Natural killer cell (primary cell): ENCODE results near the gene C14orf132. TPM values are rescaled to one million over a fixed set of nuclear protein-coding genes. Genes with fewer than 3 reads are reported as not detected.

Source experiments
- ATAC-seq, 3 donors: fragments of 150-1000 bp in 2 of 3; fragments of 200-7000 bp in 1 of 3; cut with Tn5 transposase; 1 replicate in 1 of 3; 2 replicates in 2 of 3; pipeline ENCODE4 v1.10.0; 2021; ENCODE audit warnings: mild to moderate bottlenecking in 2 of 3, moderate library complexity in 2 of 3
- DNase-seq, 2 donors: peaks; one replicate each; pipeline versions ENCODE4 v3.0.0 to v3.0.0-alpha.2; 2013 to 2021; ENCODE audit warnings: mixed read lengths in 1 of 2
- H3K27ac ChIP-seq: one replicate; pipeline ENCODE4 v1.5.1; 2013; ENCODE audit warnings: mild to moderate bottlenecking, low read length
- H3K27me3 ChIP-seq: one replicate; pipeline ENCODE4 v1.6.1; 2013; ENCODE audit warnings: low read length; ENCODE audit not compliant: control insufficient read depth, insufficient read depth
- H3K36me3 ChIP-seq: one replicate; pipeline ENCODE4 v1.6.1; 2013; ENCODE audit warnings: low read length; ENCODE audit not compliant: control insufficient read depth, insufficient read depth
- H3K4me1 ChIP-seq: one replicate; pipeline ENCODE4 v1.6.1; 2013; ENCODE audit warnings: low read length; ENCODE audit not compliant: control insufficient read depth, insufficient read depth
- H3K4me3 ChIP-seq: one replicate; pipeline ENCODE4 v1.5.1; 2013; ENCODE audit warnings: low read length
- H3K9me3 ChIP-seq: one replicate; pipeline ENCODE4 v1.6.1; 2013; ENCODE audit warnings: low read length; ENCODE audit not compliant: control insufficient read depth, insufficient read depth
- H3K27ac Mint-ChIP-seq, 2 donors: one replicate each; pipeline ENCODE4 v1.8.0; 2022; ENCODE audit warnings: mild to moderate bottlenecking in 2 of 2, mixed read lengths in 2 of 2, moderate library complexity in 1 of 2
- H3K27me3 Mint-ChIP-seq, 2 donors: one replicate each; pipeline ENCODE4 v1.8.0; 2022; ENCODE audit warnings: low read depth in 2 of 2, mixed read lengths in 2 of 2
- H3K36me3 Mint-ChIP-seq: one replicate; pipeline ENCODE4 v1.8.0; 2022; ENCODE audit warnings: mixed read lengths
- H3K4me1 Mint-ChIP-seq, 2 donors: one replicate each; pipeline ENCODE4 v1.8.0; 2022; ENCODE audit warnings: mixed read lengths in 2 of 2
- H3K4me3 Mint-ChIP-seq: one replicate; pipeline ENCODE4 v1.8.0; 2022; ENCODE audit warnings: mild to moderate bottlenecking, moderate library complexity, mixed read lengths
- H3K9me3 Mint-ChIP-seq, 2 donors: one replicate each; pipeline ENCODE4 v1.8.0; 2022; ENCODE audit warnings: mixed read lengths in 2 of 2
- WGBS: methylation state at CpG from one replicate; pipeline ENCODE4 v1.1.7; 2013; ENCODE audit warnings: missing lambda C conversion rate; ENCODE audit not compliant: insufficient coverage; 5-methylcytosine and 5-hydroxymethylcytosine counted together
- intact Hi-C: fragments of 100-400 bp; cut with micrococcal nuclease; formaldehyde crosslinking; loops from one replicate; pipeline ENCODE4 v1.14.2; 2022
- total RNA-seq, 4 donors: library from RNA; stranded (reverse); fragments of 120-200 nt in 1 of 4; gene quantifications; one replicate each; pipeline versions ENCODE4 v1.2.3 to v1.2.4, GENCODE V29; 2013 to 2022
- TF ChIP-seq, protein P1 (sequence below): fragments of 200-600 bp; IDR thresholded peaks from one replicate; pipeline ENCODE4 v1.8.0; 2022; ENCODE audit warnings: antibody characterized with exemption

The C14orf132 gene
- total RNA-seq, 3 donors from 2014 or later (not counting 1 experiment from before 2014, with no cell fraction given) = 0.07 to 0.23 TPM; not detected in 1

DNA sequence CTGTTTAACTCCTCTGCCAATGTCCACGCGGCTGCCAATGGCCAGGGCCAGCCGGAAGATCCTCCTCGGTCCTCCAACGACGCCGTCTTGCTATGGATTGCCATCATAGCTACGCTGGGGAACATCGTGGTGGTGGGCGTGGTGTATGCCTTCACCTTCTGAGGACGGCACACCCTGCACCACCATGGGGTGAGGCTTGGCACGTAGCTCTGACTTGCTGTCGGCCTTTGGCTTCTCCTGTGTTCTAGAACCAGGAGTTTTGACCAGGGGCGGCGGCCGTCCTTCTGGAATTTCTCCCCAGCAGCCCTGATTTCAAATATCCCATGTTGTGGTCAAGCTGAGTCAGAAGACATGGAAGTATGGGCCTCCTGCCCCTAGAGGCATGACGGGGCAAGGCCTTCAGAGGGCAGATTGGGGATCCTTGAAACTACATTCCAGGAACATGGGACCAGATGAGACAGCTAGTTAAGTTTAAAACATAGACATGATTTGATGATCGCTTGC lies 47.5 kb downstream of the C14orf132 start:
- intact Hi-C loops = no loop called here
- no peak overlapping the region for H3K27ac Mint-ChIP-seq
- H3K9me3 Mint-ChIP-seq = no peaks in the 10 kb centered on the region
- Histone ChIP-seq H3K4me1 (no peaks in the 10 kb centered on the region), H3K9me3 (no peaks in the 10 kb centered on the region), H3K4me3 (no peak overlapping the region), H3K27ac (no peak overlapping the region), H3K36me3 (no peaks in the 10 kb centered on the region), H3K27me3 (no peaks in the 10 kb centered on the region)
- no peaks in the 10 kb centered on the region for H3K36me3 Mint-ChIP-seq
- WGBS = 93% methylated on average over 18 of the region's 18 CpGs
- TF ChIP-seq, protein P1, sequence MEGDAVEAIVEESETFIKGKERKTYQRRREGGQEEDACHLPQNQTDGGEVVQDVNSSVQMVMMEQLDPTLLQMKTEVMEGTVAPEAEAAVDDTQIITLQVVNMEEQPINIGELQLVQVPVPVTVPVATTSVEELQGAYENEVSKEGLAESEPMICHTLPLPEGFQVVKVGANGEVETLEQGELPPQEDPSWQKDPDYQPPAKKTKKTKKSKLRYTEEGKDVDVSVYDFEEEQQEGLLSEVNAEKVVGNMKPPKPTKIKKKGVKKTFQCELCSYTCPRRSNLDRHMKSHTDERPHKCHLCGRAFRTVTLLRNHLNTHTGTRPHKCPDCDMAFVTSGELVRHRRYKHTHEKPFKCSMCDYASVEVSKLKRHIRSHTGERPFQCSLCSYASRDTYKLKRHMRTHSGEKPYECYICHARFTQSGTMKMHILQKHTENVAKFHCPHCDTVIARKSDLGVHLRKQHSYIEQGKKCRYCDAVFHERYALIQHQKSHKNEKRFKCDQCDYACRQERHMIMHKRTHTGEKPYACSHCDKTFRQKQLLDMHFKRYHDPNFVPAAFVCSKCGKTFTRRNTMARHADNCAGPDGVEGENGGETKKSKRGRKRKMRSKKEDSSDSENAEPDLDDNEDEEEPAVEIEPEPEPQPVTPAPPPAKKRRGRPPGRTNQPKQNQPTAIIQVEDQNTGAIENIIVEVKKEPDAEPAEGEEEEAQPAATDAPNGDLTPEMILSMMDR = no peak
- DNase-seq = no peak
- H3K4me1 Mint-ChIP-seq = no peaks in the 10 kb centered on the region
- ATAC-seq = no peak
- no peak overlapping the region for H3K4me3 Mint-ChIP-seq
- peaks cover 0 to 5% of the 10 kb centered on the region in 2 donors for H3K27me3 Mint-ChIP-seq

- H3K27ac Mint-ChIP-seq = no peak overlapping the region
- WGBS = 90% methylated on average over 7 of the region's 7 CpGs
- Histone ChIP-seq H3K27ac (no peak overlapping the region), H3K36me3 (no peaks in the 10 kb centered on the region), H3K27me3 (no peaks in the 10 kb centered on the region), H3K4me1 (no peaks in the 10 kb centered on the region), H3K4me3 (no peak overlapping the region), H3K9me3 (no peaks in the 10 kb centered on the region)
- no peaks in the 10 kb centered on the region for H3K36me3 Mint-ChIP-seq
- no peaks in the 10 kb centered on the region for H3K9me3 Mint-ChIP-seq
- no peak for DNase-seq
- no peak for ATAC-seq
- H3K27me3 Mint-ChIP-seq = peaks cover 0 to 5% of the 10 kb centered on the region in 2 donors
- no peak overlapping the region for H3K4me3 Mint-ChIP-seq
- intact Hi-C loops = no loop called here
- TF ChIP-seq, protein P1 = no peak
- H3K4me1 Mint-ChIP-seq = no peaks in the 10 kb centered on the region
Observed at GRCh38 chr14:96088074-96088473, 48.9 kb downstream of the C14orf132 start.

DNA sequence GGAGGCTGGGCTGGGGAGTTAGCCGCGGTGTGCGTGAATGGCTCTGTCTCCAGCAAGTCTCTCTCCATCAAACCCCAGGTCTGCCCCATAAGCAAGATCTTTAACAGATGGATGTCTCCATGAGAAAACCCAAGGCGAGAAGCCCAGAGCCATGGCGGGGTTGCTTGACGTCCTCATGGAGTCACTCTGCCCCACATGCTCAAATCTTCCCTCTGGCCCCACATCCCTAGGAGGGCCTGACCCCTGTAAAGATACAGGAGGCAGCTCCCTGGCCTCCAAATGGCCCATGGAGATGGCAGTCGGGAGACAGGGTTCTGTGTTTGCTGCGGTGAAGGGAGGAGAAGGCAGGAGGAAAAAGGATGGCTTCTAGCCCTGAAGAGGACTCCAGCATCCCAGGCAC lies 49.3 kb downstream of the C14orf132 start:
- Histone ChIP-seq H3K27me3 (no peaks in the 10 kb centered on the region), H3K9me3 (no peaks in the 10 kb centered on the region), H3K4me3 (no peak overlapping the region), H3K27ac (no peak overlapping the region), H3K36me3 (no peaks in the 10 kb centered on the region), H3K4me1 (no peaks in the 10 kb centered on the region)
- intact Hi-C loops = no loop called here
- no peaks in the 10 kb centered on the region for H3K9me3 Mint-ChIP-seq
- no peak overlapping the region for H3K27ac Mint-ChIP-seq
- DNase-seq (no peak), ATAC-seq (no peak)
- TF ChIP-seq, protein P1 = no peak
- peaks cover 0 to 5% of the 10 kb centered on the region in 2 donors for H3K27me3 Mint-ChIP-seq
- H3K36me3 Mint-ChIP-seq = no peaks in the 10 kb centered on the region
- H3K4me1 Mint-ChIP-seq = no peaks in the 10 kb centered on the region
- H3K4me3 Mint-ChIP-seq = no peak overlapping the region
- 94% methylated on average over 8 of the region's 8 CpGs for WGBS

DNA sequence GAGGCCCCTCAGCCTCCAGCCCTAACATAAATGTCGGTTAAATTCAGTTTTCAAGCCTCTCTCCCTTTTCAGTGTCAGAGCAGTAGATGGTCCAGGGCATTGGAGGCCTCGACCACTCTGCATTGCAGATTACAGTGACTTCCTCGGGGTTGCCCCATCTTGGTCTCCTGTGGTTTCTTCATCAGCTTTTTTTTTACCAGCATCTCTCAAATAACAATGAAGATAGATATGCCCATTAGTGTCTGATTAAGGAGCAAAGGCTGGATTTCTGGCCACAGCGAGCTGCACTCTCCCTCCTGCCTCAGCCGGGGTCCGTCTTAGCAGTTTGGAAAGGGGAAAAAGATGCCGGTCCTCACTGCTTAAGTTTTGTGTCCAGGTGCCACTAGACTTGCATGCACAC lies 49.7 kb downstream of the C14orf132 start:
- H3K27ac ChIP-seq = no peak overlapping the region
- Mint-ChIP-seq H3K27me3 (peaks cover 0 to 5% of the 10 kb centered on the region in 2 donors), H3K36me3 (no peaks in the 10 kb centered on the region), H3K4me3 (no peak overlapping the region), H3K27ac (no peak overlapping the region), H3K4me1 (no peaks in the 10 kb centered on the region), H3K9me3 (no peaks in the 10 kb centered on the region)
- H3K36me3 ChIP-seq = no peaks in the 10 kb centered on the region
- H3K4me1 ChIP-seq = no peaks in the 10 kb centered on the region
- H3K27me3 ChIP-seq = no peaks in the 10 kb centered on the region
- intact Hi-C loops = no loop called here
- TF ChIP-seq, protein P1 = no peak
- 86% methylated on average over 6 of the region's 7 CpGs for WGBS
- DNase-seq = no peak
- no peaks in the 10 kb centered on the region for H3K9me3 ChIP-seq
- no peak overlapping the region for H3K4me3 ChIP-seq
- ATAC-seq = no peak
